GM19452 (cell line): ENCODE data around the gene PRDX1.
"Not testable (repeated sequence)": the region's sequence is repeated elsewhere in the genome, so short reads cannot be mapped to it uniquely, and the experiment has no call there.

Source experiments
- ATAC-seq: cut with Tn5 transposase; IDR thresholded peaks from one replicate; pipeline ENCODE4 v1.9.1; 2021; ENCODE audit not compliant: unreplicated experiment

Gene PRDX1

GRCh38 chr1:45536886-45537285 lies 15.2 kb upstream of the PRDX1 start:
- no peak for ATAC-seq

- ATAC-seq, result no peak
Observed at GRCh38 chr1:45535988-45536766, 14.5 kb upstream of the PRDX1 start.

- ATAC-seq, result no peak
Observed at GRCh38 chr1:45531873-45532272, 10.2 kb upstream of the PRDX1 start.

- no peak for ATAC-seq
Observed at GRCh38 chr1:45530632-45531135, 9.0 kb upstream of the PRDX1 start.

- ATAC-seq, result no peak
Observed at GRCh38 chr1:45526135-45526644, 4.5 kb upstream of the PRDX1 start.

GRCh38 chr1:45523975-45524374 lies 2.3 kb upstream of the PRDX1 start:
- ATAC-seq, result not testable (repeated sequence)

GRCh38 chr1:45523516-45523915 lies 1.8 kb upstream of the PRDX1 start:
- not testable (repeated sequence) for ATAC-seq

- no peak for ATAC-seq
Observed at GRCh38 chr1:45522324-45523104, 830 bp upstream of the PRDX1 start.

GRCh38 chr1:45519774-45520173 lies 1.9 kb downstream of the PRDX1 start:
- not testable (repeated sequence) for ATAC-seq

- ATAC-seq, result no peak
Observed at GRCh38 chr1:45518910-45519309, 2.8 kb downstream of the PRDX1 start.

GRCh38 chr1:45518366-45518765 lies 3.3 kb downstream of the PRDX1 start:
- not testable (repeated sequence) for ATAC-seq

GRCh38 chr1:45516465-45516864 lies 5.2 kb downstream of the PRDX1 start:
- no peak for ATAC-seq

- no peak for ATAC-seq
Observed at GRCh38 chr1:45516036-45516435, 5.6 kb downstream of the PRDX1 start.

- not testable (repeated sequence) for ATAC-seq
Observed at GRCh38 chr1:45513532-45514260, 8.0 kb downstream of the PRDX1 start.

GRCh38 chr1:45512641-45513054 lies 9.0 kb downstream of the PRDX1 start:
- ATAC-seq, result no peak

- ATAC-seq, result no peak
Observed at GRCh38 chr1:45510972-45511527, 10.6 kb downstream of the PRDX1 start.

- ATAC-seq, result no peak
Observed at GRCh38 chr1:45510036-45510971, 11.4 kb downstream of the PRDX1 start.

- no peak for ATAC-seq
Observed at GRCh38 chr1:45508295-45509151, 13.2 kb downstream of the PRDX1 start.

GRCh38 chr1:45507893-45508292 lies 13.8 kb downstream of the PRDX1 start:
- no peak for ATAC-seq
